Fibroblast of skin of abdomen (primary cell): Measurements from ENCODE around the gene MBOAT1.

Experiments used
- DNase-seq: peaks from one replicate; pipeline ENCODE4 v3.0.0-alpha.2; 2013

The MBOAT1 gene

GRCh38 chr6:20233007-20233730 is 20.9 kb upstream of the MBOAT1 start:
- no peak for DNase-seq

- DNase-seq = no peak
Observed at GRCh38 chr6:20232188-20232587, 19.9 kb upstream of the MBOAT1 start.

- no peak for DNase-seq
Observed at GRCh38 chr6:20230401-20231119, 18.3 kb upstream of the MBOAT1 start.

GRCh38 chr6:20229881-20230280 is 17.6 kb upstream of the MBOAT1 start:
- DNase-seq = no peak

- DNase-seq = no peak
Observed at GRCh38 chr6:20227350-20227749, 15.1 kb upstream of the MBOAT1 start.

DNA sequence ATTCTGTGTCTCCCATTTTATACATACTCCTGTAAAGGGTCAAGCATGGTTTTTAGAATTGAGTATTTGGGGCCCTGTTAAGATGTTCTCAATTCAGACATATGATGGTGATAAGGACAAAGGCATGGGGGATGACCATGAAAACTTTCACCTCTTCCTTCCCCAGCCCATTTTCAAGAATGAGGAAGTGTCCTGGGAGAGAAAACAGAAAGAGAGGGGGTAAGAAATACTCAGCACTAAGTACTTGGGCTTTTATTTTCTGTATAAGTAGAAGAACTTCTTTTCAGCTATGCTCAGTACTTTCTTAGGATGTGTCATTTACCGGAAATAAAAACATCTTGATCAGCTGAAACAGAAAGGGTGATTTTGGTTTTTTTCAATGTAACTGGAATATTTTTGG is 10.9 kb upstream of the MBOAT1 start:
- no peak for DNase-seq

DNA sequence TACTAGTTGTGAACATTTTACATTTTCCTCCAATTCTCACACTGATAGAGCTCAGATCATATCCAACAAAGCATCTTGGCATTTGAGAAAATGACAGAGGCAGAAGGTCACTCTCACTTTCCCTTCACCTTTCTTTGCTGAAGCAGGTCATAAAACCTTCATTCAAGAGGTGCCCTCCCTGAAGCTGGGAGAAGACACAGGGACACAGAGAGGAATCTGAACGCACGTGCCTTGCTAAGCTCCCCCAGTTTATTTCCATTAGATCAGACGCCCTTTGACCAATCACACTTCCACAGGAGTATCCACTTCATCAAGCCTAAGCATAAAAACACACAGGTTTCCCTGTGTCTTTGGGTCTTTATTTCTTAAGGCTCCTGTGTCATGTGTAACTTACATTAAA is 9.2 kb upstream of the MBOAT1 start:
- no peak for DNase-seq

- DNase-seq = no peak
Observed at GRCh38 chr6:20220359-20220758, 8.1 kb upstream of the MBOAT1 start.

DNA sequence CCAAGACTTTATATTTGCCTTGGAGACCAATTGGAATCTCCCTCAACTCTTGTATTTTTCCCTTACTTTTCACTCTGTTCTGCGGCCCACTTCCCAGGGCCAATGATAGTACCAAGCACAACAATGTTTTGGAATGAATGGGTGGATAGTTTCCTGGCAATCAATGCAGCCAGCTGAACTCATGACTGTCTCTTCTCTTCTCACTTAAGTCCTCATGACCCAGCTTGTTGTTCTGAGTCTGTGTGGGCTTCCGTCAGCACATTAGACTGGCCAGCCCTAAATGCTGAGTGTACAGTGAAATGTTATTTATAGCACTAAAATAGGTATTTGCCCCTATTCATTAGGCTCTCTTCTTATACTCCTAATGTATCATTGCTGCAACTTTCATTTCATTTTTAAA is 5.6 kb upstream of the MBOAT1 start:
- DNase-seq = no peak

- DNase-seq = no peak
Observed at GRCh38 chr6:20217324-20217855, 5.1 kb upstream of the MBOAT1 start.

DNA sequence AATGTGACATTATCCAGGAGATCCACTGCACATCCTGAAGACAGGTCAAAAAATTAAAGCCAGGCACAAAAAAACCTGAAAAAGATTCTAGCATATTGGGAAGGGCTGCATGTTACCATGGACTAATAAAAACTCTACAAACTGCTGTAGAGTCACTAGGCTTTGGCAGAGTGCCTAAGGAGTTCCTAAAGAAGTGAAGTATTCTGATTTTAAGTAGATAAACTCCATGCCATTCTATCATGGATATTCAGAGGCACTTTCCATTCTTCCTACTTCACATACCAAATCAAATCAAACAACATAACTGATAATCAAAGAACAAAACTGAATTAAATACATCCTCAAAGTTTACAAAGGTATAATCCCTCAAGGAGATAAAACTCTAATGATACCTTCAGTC is 3.0 kb upstream of the MBOAT1 start:
- no peak for DNase-seq

DNA sequence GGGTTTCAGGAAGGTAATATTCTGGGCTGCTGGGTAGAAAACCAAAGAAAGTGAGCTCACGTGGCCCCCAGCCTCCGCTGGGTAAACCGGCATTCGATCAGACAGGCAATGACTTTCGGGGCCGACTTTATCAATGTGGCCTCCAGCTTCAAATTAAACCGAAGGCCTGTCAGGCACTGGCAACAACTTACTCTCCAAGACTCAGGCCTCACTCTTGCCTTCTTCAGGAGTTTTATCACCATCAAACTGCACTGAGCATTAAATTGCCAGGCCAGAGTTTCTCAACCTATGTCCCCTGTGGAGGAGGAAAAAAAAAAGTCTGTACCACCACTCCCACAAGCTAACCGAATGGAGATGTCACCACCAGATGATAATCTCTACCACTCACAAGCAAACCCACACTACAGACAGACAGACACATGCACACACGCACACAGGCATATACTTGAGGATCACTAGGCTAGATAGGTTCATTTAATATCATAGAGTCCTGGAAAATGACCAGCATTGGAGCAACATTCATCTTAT is 1.1 kb upstream of the MBOAT1 start:
- no peak for DNase-seq

GRCh38 chr6:20211941-20212391 is 303 bp downstream of the MBOAT1 start:
- DNase-seq = peak; percentile 30

DNA sequence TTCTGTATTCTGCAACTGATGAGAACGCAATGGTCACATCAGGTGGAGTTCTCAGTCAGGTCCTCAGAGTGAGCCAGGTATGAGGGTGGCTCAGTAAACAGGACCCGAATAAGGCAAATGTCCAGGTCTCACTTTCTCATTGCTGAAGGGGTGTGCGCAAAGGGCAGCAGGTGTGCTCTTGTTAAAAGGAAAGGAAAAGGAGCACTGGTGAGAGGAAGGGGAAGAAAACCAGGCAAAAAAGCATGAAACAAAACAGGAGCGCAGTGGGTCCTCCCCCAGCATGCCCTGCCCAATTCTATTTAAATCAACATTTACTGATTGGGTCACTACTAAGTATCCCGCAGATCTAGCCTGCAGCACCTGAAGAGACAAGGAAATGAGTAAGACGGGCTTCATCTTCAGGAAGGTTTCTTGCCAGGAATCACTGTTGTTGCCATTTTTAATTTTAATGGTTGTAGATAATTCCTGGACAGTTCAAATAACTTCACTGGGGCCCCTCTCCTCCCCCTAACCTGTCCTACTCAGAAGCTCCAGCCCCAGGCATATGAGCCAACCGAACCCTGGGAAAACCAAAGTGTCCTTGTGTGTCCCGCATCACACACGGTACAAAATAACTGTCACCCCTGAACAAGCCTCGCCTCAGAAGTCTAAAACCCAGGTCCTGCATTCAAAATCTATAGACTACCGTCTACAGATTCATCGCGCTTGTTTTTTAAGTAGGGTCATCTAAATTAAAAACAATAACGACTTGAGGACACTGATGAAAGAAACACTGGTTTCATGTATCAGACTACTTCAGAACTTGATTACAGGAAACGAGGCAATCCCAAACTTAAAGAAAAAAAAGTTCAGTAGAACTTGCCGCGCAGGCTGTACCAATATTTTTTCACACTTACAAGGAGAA is 980 bp downstream of the MBOAT1 start:
- DNase-seq = no peak

GRCh38 chr6:20210158-20210557 is 2.1 kb downstream of the MBOAT1 start:
- DNase-seq = no peak

- no peak for DNase-seq
Observed at GRCh38 chr6:20208687-20209378, 3.4 kb downstream of the MBOAT1 start.

DNA sequence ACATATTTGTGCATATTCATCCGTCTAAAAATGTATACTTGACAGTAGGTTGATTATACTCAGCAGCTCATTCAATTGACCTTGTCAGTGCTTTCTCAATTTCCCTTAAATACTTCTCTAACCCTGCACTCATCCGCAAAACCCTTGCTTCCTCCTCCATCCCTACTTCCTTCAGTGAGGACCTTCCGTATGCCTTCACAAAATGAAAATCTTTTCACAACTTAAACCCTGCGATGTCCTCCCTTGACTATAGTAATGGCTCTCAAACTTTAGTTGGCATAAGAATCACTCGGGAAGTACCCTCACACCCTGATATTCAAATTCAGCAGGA is 5.2 kb downstream of the MBOAT1 start:
- DNase-seq = no peak

GRCh38 chr6:20205722-20206161 is 6.5 kb downstream of the MBOAT1 start:
- no peak for DNase-seq

DNA sequence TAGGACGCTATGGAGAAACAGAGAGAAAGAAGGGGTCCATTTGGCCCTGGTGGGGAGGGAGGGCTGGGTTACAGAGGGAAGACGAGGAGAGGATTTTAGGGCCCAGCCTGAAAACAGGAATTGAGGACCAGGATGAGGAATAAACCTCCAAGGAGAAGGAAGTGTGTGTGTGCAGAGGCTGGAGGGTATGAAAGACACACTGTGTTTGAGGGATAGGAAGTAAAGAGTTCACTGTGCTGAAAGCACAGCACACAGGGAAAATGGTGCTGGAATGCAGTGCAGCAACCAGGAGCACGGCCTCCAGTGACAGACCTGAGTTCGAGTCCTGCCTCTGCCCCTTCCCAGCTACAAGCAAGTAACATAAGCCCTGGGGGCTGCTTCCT is 7.8 kb downstream of the MBOAT1 start:
- no peak for DNase-seq

- no peak for DNase-seq
Observed at GRCh38 chr6:20203561-20204511, 8.4 kb downstream of the MBOAT1 start.
